SK-N-MC (cell line): ENCODE results near the gene RGS5.

Experiments used
- DNase-seq: peaks from one replicate; pipeline ENCODE4 v3.0.0-alpha.2; 2011; ENCODE audit warnings: low read depth, low spot score
- H3K27ac ChIP-seq: fragments of 200-600 bp; sonication (generic); 2 replicates; pipeline ENCODE4 v1.5.1; 2016; ENCODE audit warnings: mixed run types
- H3K36me3 ChIP-seq: fragments of 200-600 bp; sonication (generic); 2 replicates; pipeline ENCODE4 v1.6.1; 2017; ENCODE audit warnings: antibody characterized with exemption, low read length, mixed read lengths; ENCODE audit not compliant: insufficient read depth
- H3K4me3 ChIP-seq: fragments of 200-600 bp; sonication (generic); 2 replicates; pipeline ENCODE4 v1.5.1; 2016
- H3K9ac ChIP-seq: fragments of 200-600 bp; sonication (generic); 2 replicates; pipeline ENCODE4 v1.8.0; 2017; ENCODE audit warnings: mixed run types, mixed read lengths; ENCODE audit not compliant: insufficient read length
- H3K9me3 ChIP-seq: fragments of 200-600 bp; sonication (generic); 2 replicates; pipeline ENCODE4 v1.6.1; 2017; ENCODE audit warnings: low read depth, mild to moderate bottlenecking, antibody characterized with exemption, low read length, moderate library complexity, mixed read lengths
- EZH2 ChIP-seq: fragments of 200-600 bp; sonication (generic); IDR thresholded peaks from one replicate; pipeline ENCODE4 v1.6.1; 2017; ENCODE audit warnings: antibody characterized with exemption
- FOXP2 ChIP-seq: optimal IDR thresholded peaks from 2 replicates; pipeline ENCODE3; 2011; ENCODE audit warnings: mild to moderate bottlenecking, moderate library complexity; ENCODE audit not compliant: insufficient read depth; ENCODE audit errors: extremely low read length, control extremely low read depth
- POLR2AphosphoS5 ChIP-seq: IDR thresholded peaks from 2 replicates; pipeline ENCODE4 v1.6.1; 2012; ENCODE audit warnings: mild to moderate bottlenecking, low read depth, low read length, borderline replicate concordance

The RGS5 gene

GRCh38 chr1:163191301-163191700, 11.4 kb downstream of the RGS5 start:
- TF ChIP-seq FOXP2 (no peak), POLR2AphosphoS5 (no peak), EZH2 (no peak)
- H3K36me3 ChIP-seq = no peaks in the 10 kb centered on the region
- H3K9ac ChIP-seq = no peak overlapping the region
- DNase-seq = no peak
- no peak overlapping the region for H3K27ac ChIP-seq
- H3K4me3 ChIP-seq = no peak overlapping the region
- H3K9me3 ChIP-seq = no peaks in the 10 kb centered on the region

- no peak overlapping the region for H3K9ac ChIP-seq
- no peak for TF ChIP-seq POLR2AphosphoS5
- no peak for TF ChIP-seq FOXP2
- no peak for TF ChIP-seq EZH2
These were observed 13.8 kb downstream of the RGS5 start for GRCh38 chr1:163188947-163189346.

GRCh38 chr1:163187849-163188248, 14.9 kb downstream of the RGS5 start:
- no peak overlapping the region for H3K27ac ChIP-seq
- H3K9me3 ChIP-seq = no peaks in the 10 kb centered on the region
- H3K9ac ChIP-seq = no peak overlapping the region
- no peaks in the 10 kb centered on the region for H3K36me3 ChIP-seq
- no peak overlapping the region for H3K4me3 ChIP-seq
- DNase-seq = no peak
- TF ChIP-seq POLR2AphosphoS5 = no peak

More at GRCh38 chr1:163188947-163189346, 13.8 kb downstream of the RGS5 start:
- Histone ChIP-seq H3K27ac (no peak overlapping the region), H3K4me3 (no peak overlapping the region), H3K36me3 (no peaks in the 10 kb centered on the region), H3K9me3 (no peaks in the 10 kb centered on the region)
- no peak for DNase-seq

GRCh38 chr1:163186862-163187261, 15.9 kb downstream of the RGS5 start:
- Histone ChIP-seq H3K27ac (no peak overlapping the region), H3K9ac (no peak overlapping the region), H3K9me3 (no peaks in the 10 kb centered on the region), H3K36me3 (no peaks in the 10 kb centered on the region), H3K4me3 (no peak overlapping the region)
- no peak for TF ChIP-seq FOXP2
- TF ChIP-seq POLR2AphosphoS5 = no peak
- TF ChIP-seq EZH2 = no peak
- no peak for DNase-seq

GRCh38 chr1:163182330-163182949, 20.3 kb downstream of the RGS5 start:
- TF ChIP-seq EZH2 (no peak), FOXP2 (no peak), POLR2AphosphoS5 (no peak)
- Histone ChIP-seq H3K4me3 (no peak overlapping the region), H3K9me3 (no peaks in the 10 kb centered on the region), H3K27ac (no peak overlapping the region), H3K36me3 (no peaks in the 10 kb centered on the region), H3K9ac (no peak overlapping the region)
- no peak for DNase-seq

GRCh38 chr1:163178628-163179027, 24.1 kb downstream of the RGS5 start:
- no peak overlapping the region for H3K9ac ChIP-seq
- H3K9me3 ChIP-seq = no peaks in the 10 kb centered on the region
- TF ChIP-seq POLR2AphosphoS5 (no peak), FOXP2 (no peak), EZH2 (no peak)
- H3K36me3 ChIP-seq = no peaks in the 10 kb centered on the region
- H3K4me3 ChIP-seq = no peak overlapping the region
- DNase-seq = no peak
- no peak overlapping the region for H3K27ac ChIP-seq

- H3K4me3 ChIP-seq = no peak overlapping the region
- H3K9me3 ChIP-seq = no peaks in the 10 kb centered on the region
- TF ChIP-seq EZH2 = no peak
- no peaks in the 10 kb centered on the region for H3K36me3 ChIP-seq
- H3K9ac ChIP-seq = no peak overlapping the region
- H3K27ac ChIP-seq = no peak overlapping the region
- no peak for DNase-seq
These were observed 25.9 kb downstream of the RGS5 start for GRCh38 chr1:163176797-163177196.

GRCh38 chr1:163174524-163175437, 27.9 kb downstream of the RGS5 start:
- Histone ChIP-seq H3K36me3 (no peaks in the 10 kb centered on the region), H3K9me3 (no peaks in the 10 kb centered on the region), H3K4me3 (peak overlapping the region; percentile 68), H3K27ac (peak overlapping the region; percentile 66), H3K9ac (peak overlapping the region; percentile 66)
- TF ChIP-seq POLR2AphosphoS5 (no peak), FOXP2 (no peak), EZH2 (no peak)
- DNase-seq = peak; percentile 48
